Muscle of arm (tissue), 12 donors: ENCODE measurements around the gene MRM3. TPM values are rescaled to one million over a fixed set of nuclear protein-coding genes. Genes with fewer than 3 reads are reported as not detected.
A peak's percentile ranks its signal among the peaks of the same experiment; 100 is the strongest.
"Not testable (repeated sequence)": the region's sequence is repeated elsewhere in the genome, so short reads cannot be mapped to it uniquely, and the experiment has no call there.

Experiments
- DNase-seq: peaks from one replicate; pipeline ENCODE4 v3.0.0-alpha.2; 2013
- polyA plus RNA-seq, 12 donors: library from polyadenylated mRNA; unstranded; fragments of 120-200 nt; gene quantifications; one replicate each; pipeline ENCODE4 v1.2.1, GENCODE V29; 2013; ENCODE audit not compliant: insufficient read length in 12 of 12

MRM3 gene
- polyA plus RNA-seq, 12 donors = 10.9 to 20.0 (median 12.7) TPM; not detected in 1

DNA sequence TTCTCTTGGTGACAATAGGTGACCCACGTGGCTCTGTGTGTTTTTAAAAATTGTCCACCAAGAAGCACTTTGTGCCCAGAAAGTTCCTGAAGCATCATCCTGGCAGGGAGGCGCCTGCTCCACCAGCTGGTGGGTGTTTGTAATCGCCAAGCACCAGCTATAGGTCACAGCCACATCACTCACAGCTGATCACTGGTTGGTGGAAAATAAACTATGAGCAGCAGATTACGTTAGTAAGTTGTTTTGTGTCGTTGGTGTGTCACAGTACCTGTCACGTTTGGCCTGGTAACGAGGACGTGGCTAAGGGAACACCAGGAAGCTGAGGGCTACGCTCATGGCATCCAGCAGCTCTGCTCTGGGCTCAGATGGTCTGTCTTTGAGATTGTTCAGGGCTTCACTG is 10.1 kb downstream of the MRM3 start:
- no peak for DNase-seq

DNA sequence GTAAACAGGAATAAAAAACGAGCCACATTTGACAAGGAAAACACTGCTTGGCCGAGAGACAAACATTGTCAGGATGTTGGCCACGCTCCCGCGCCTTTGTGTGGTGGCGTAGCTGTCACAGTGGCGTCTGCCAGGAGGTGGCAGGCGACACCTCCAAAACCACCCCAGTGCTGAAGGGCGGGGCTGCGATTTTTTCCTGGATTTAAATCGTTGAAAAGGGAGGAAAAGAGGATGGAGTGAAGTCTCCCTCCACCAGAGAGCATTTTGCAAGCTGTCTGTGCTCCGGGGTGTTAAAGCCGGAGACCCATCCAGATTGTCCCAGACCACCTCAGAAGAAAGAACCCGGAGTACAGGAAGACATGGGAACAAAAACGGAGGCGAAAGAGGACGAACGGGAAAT is 12.7 kb downstream of the MRM3 start:
- peak; percentile 90 for DNase-seq

GRCh38 chr17:795276-795675 is 13.1 kb downstream of the MRM3 start:
- no peak for DNase-seq

DNA sequence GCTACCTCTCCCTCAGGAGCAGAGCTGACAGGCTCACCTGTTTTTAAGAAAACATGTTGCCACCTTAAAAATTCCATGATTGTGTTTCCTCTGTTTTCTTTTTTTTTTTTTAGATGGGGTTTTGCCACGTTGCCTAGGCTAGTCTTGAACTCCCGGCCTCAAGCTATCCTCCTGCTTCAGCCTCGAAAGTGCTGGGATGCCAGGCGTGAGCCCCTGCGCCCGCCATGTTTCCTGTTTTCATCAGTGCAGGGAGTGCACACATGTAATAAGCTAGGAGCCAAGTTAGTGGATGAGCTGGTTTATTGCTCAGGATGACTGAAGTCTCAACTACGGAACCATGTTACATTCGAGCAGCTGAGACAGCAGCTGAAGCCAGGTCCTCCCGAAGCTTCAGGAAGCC is 13.6 kb downstream of the MRM3 start:
- no peak for DNase-seq

- DNase-seq = no peak
Observed at GRCh38 chr17:796609-797008, 14.5 kb downstream of the MRM3 start.

DNA sequence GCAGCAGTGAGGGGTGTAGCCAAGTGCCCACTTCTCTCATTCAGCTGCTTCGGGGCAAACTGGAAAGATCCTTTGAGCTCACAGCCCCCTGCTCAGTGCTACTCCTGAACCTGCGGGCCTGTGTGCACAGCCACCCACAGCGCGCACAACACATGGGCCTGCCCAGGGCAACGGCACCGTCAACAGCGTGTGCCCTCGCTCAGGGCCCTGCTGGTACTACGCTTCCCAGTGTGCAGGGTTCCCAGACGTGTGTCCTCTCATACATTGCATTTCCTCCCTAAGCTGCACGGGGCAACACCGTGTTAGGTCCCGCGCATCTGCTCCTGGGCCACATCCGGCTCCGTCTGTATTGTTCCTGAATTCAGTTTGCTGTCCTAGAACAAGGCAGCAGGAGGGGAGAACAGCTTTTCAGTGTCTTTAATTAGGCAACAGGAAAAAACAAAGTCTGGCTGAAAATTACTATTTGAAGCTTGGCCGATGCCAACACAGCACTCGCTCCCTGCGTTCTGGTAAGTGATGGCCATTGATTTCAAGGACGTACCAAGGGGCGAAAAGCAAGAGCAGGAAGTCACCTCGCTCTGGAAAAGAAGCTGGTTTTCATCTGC is 15.2 kb downstream of the MRM3 start:
- no peak for DNase-seq

DNA sequence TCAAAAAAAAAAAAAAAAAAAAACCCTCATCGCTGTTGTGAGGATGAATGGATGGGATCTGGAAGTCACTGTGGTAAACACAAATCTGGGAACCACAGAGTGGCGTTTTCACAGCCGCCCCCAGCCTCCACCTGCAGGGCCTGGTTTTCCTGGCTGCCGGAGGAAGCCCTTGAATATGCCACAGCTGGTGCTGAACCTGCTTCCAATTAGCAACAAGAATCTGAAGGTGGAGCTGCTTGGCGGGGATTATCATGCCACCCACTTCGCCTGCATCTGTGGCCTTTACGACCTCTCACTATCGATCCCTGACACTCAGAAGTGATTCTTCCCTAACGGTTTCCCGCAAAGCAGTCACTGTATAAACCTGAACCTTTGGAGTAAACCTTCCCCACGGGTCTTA is 16.1 kb downstream of the MRM3 start:
- DNase-seq = no peak

DNA sequence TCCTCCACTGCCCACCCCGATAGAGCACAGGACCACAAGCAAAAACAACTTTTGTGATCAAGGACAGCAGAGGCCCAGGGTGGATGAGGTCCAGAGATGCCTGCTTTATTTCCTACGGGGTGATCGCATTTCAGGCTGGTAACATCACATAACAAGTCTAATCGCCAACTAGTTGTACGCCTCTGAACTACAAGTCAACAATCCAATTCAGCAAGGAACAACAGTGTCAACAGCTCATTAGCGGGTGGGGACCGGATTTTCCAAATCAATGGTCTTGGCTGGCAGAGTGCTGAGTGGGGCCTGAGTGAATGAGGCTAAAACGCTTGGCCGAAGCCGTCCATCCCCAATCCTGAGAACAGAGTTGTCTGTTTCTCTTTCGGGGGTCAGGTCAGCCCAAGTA is 17.1 kb downstream of the MRM3 start:
- DNase-seq = no peak

DNA sequence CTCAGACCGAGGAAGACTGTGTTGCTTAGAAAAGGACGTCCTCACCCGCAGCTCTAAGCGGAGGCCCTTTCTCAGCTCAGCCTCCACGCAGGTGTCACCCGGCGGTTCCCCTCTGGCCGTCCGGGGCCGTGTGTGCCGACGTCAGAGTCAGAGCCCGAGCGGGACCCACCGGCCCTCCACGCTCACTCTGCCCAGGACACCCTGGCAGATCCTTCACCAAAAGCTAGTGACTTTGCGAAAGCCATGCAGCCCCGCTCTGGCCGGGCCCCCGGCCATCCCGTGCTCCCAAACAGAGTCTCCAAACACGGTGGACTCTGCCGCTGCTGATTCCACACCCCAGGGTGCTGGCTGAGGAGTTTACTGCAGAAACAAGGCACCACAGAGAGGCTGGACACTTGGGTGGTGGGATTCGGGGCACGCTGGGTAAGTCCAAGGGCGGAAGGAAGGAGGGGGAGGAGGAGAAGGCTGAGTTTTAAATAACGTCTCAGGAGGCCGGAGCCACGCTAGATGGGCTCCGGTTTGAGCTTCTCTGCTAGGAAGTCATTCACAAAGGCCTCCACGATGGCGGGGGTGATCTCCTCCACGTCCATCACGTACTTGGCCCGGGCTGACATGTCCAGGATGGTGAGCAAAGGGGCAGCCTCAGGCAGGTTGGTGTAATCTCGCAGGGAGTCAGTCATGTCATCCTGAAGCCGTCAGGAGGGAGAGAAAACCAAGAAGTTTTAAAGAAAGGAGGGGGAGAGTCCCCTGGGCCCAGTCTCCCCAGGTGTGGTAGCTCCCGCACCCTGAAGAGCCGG is 18.5 kb downstream of the MRM3 start:
- no peak for DNase-seq

GRCh38 chr17:801660-802059 is 19.5 kb downstream of the MRM3 start:
- DNase-seq = no peak

- no peak for DNase-seq
Observed at GRCh38 chr17:802481-802880, 20.3 kb downstream of the MRM3 start.

- no peak for DNase-seq
Observed at GRCh38 chr17:802901-803881, 21.0 kb downstream of the MRM3 start.

GRCh38 chr17:804541-805435 is 22.6 kb downstream of the MRM3 start:
- no peak for DNase-seq

DNA sequence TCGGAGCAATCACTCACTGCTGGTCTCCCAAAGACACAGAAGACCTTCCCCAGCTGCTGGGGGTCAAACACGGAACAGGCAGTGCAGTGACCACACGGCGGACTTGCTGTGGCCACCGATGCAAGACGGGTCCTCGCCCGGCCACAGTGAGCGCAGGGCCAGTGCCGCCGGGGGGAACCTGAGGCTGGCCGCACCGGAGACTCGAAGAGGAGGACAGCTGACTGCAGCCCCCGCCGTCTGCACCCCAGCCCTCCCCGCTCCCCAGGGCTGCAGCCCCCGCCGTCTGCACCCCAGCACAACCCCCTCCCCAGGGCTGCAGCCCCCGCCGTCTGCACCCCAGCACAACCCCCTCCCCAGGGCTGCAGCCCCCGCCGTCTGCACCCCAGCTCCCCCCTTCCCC is 23.7 kb downstream of the MRM3 start:
- not testable (repeated sequence) for DNase-seq

- no peak for DNase-seq
Observed at GRCh38 chr17:806346-806745, 24.2 kb downstream of the MRM3 start.

- no peak for DNase-seq
Observed at GRCh38 chr17:806781-807522, 24.8 kb downstream of the MRM3 start.

DNA sequence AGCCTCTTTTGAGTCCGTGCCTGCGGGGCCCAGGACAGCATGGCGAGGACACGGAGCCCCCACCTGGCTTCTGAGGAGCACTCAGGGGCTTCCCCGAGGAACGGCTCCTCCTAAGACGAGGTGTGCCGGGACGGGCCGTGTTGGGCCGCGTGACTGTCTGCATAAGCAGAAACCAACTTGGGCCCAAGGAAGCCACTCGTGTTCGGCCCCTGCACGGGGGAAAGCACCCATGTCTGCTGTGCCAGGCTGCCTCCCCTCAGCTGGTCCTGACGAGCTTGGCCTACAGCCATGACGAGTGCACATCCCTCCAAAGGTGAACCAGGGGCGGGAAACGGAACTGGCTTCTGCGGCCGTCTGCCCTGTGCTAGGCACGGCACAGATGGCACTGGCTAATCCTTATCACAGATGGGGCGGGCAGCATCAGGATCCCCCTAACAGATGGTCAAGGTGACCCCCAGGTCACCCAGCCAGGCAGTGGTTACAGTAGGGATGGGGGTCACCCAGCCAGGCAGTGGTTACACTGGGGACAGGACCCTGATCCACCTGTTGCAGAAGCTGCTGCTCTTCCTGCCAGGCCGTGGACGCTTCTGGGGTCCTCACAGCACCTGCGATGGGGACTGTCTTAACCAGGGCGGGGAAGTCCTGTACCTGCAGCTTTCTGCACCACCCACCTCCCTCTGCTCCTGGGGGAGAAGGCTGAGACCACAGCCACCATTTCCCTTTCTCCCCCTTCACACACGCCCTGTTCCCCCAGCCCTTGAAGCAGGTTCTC is 25.6 kb downstream of the MRM3 start:
- DNase-seq = no peak

GRCh38 chr17:811051-811784 is 29.1 kb downstream of the MRM3 start:
- DNase-seq = no peak

- DNase-seq = no peak
Observed at GRCh38 chr17:812638-813204, 30.6 kb downstream of the MRM3 start.
